D721Med (cell line): ENCODE measurements around the gene KCND1.

Experiments used
- DNase-seq: peaks from one replicate; pipeline ENCODE4 v3.0.0; 2011; ENCODE audit warnings: low spot score; ENCODE audit not compliant: insufficient read length
- FAIRE-seq: peaks from 2 replicates; lab custom pipeline; 2011; peaks lifted over from hg19 to GRCh38; lab: Jason Lieb, UNC
- TF ChIP-seq, protein P1 (sequence below): IDR thresholded peaks from 2 replicates; pipeline ENCODE4 v1.5.1; 2012; ENCODE audit warnings: mild to moderate bottlenecking, control low read depth; ENCODE audit not compliant: insufficient read depth; ENCODE audit errors: missing control alignments

The KCND1 gene

DNA sequence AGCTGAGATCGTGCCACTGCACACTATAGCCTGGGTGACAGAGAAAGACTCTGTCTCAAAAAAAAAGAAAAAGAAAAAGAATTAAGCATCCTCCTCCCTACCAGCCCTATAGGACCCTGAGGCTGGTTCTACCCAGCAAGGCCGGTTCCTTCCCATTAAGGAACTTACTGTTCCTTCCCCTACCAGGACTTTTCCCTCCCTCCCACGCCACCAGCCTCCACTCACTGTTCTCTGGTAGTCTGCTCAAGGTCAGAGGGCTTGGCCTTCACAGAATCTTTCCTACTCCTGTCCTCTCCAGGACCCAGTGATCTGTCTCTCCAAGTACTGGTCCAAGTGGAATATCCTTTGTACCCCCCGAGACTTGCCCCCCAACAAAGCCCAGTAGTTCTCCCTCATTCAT is 29.0 kb upstream of the KCND1 start:
- DNase-seq (no peak), FAIRE-seq (no peak)
- TF ChIP-seq, protein P1, sequence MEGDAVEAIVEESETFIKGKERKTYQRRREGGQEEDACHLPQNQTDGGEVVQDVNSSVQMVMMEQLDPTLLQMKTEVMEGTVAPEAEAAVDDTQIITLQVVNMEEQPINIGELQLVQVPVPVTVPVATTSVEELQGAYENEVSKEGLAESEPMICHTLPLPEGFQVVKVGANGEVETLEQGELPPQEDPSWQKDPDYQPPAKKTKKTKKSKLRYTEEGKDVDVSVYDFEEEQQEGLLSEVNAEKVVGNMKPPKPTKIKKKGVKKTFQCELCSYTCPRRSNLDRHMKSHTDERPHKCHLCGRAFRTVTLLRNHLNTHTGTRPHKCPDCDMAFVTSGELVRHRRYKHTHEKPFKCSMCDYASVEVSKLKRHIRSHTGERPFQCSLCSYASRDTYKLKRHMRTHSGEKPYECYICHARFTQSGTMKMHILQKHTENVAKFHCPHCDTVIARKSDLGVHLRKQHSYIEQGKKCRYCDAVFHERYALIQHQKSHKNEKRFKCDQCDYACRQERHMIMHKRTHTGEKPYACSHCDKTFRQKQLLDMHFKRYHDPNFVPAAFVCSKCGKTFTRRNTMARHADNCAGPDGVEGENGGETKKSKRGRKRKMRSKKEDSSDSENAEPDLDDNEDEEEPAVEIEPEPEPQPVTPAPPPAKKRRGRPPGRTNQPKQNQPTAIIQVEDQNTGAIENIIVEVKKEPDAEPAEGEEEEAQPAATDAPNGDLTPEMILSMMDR: no peak

- TF ChIP-seq, protein P1: no peak
- no peak for FAIRE-seq
- DNase-seq: no peak
These were observed 27.4 kb upstream of the KCND1 start for GRCh38 chrX:48999030-48999429.

GRCh38 chrX:48998391-48998790 is 26.7 kb upstream of the KCND1 start:
- TF ChIP-seq, protein P1: peak; percentile 12
- no peak for FAIRE-seq
- no peak for DNase-seq

- DNase-seq (no peak), FAIRE-seq (no peak)
- TF ChIP-seq, protein P1: no peak
These were observed 26.2 kb upstream of the KCND1 start for GRCh38 chrX:48997865-48998264.

- TF ChIP-seq, protein P1: no peak
- no peak for DNase-seq
- peak; percentile 21 for FAIRE-seq
These were observed 25.8 kb upstream of the KCND1 start for GRCh38 chrX:48997455-48997854.

- FAIRE-seq: no peak
- TF ChIP-seq, protein P1: no peak
- no peak for DNase-seq
These were observed 25.3 kb upstream of the KCND1 start for GRCh38 chrX:48996969-48997368.

- TF ChIP-seq, protein P1: no peak
- peak; percentile 51 for DNase-seq
- FAIRE-seq: peak; percentile 96
These were observed 20.7 kb upstream of the KCND1 start for GRCh38 chrX:48992341-48992740.
